C4-2B (cell line): ENCODE data around the gene FMNL3.

Experiments
- CTCF ChIP-seq: fragments of 450-650 bp; conservative IDR thresholded peaks from 2 replicates; pipeline ENCODE4 v1.5.1; 2017; ENCODE audit warnings: mild to moderate bottlenecking
- ZFX ChIP-seq: fragments of 450-650 bp; IDR thresholded peaks from 2 replicates; pipeline ENCODE4 v1.6.1; 2017

GRCh38 chr12:49674318-49674981 lies 32.8 kb downstream of the FMNL3 start:
- TF ChIP-seq CTCF (no peak), ZFX (no peak)
